GM06990 (cell line): ENCODE results near the gene CARD11.

Source experiments
- DNase-seq: peaks from one replicate; pipeline ENCODE4 v3.0.0-alpha.2; 2011; ENCODE audit not compliant: insufficient read length; ENCODE audit errors: extremely low read depth
- H3K27me3 ChIP-seq: replicated peaks from 2 replicates; pipeline ENCODE4 v1.6.0; 2011; ENCODE audit warnings: low read length; ENCODE audit not compliant: control insufficient read depth, insufficient read depth
- H3K36me3 ChIP-seq: 2 replicates; pipeline ENCODE4 v1.5.1; 2011; ENCODE audit warnings: low read length; ENCODE audit not compliant: control insufficient read depth, insufficient read depth
- H3K4me3 ChIP-seq: replicated peaks from 2 replicates; pipeline ENCODE4 v1.5.1; 2011; ENCODE audit warnings: low read depth, mild to moderate bottlenecking, control low read depth, low read length
- CTCF ChIP-seq: IDR thresholded peaks from 2 replicates; pipeline ENCODE4 v1.5.1; 2011; ENCODE audit warnings: low read length, control low read depth, mild to moderate bottlenecking, inconsistent platforms; ENCODE audit not compliant: insufficient read depth, poor library complexity, severe bottlenecking

Gene CARD11

GRCh38 chr7:2913760-2914387 lies 129.8 kb downstream of the CARD11 start:
- no peaks in the 10 kb centered on the region for H3K27me3 ChIP-seq
- no peak overlapping the region for H3K4me3 ChIP-seq
- no peak for TF ChIP-seq CTCF
- peaks cover 34% of the 10 kb centered on the region for H3K36me3 ChIP-seq
- DNase-seq, result no peak

- no peak for DNase-seq
- no peak overlapping the region for H3K4me3 ChIP-seq
- no peak for TF ChIP-seq CTCF
- no peaks in the 10 kb centered on the region for H3K27me3 ChIP-seq
- H3K36me3 ChIP-seq, result peaks cover 29% of the 10 kb centered on the region
These were observed 130.8 kb downstream of the CARD11 start for GRCh38 chr7:2912684-2913439.

GRCh38 chr7:2911466-2911865 lies 132.2 kb downstream of the CARD11 start:
- Histone ChIP-seq H3K27me3 (no peaks in the 10 kb centered on the region), H3K4me3 (no peak overlapping the region), H3K36me3 (peaks cover 27% of the 10 kb centered on the region)
- TF ChIP-seq CTCF, result no peak
- no peak for DNase-seq

- Histone ChIP-seq H3K27me3 (no peaks in the 10 kb centered on the region), H3K36me3 (peaks cover 21% of the 10 kb centered on the region), H3K4me3 (no peak overlapping the region)
- no peak for DNase-seq
- no peak for TF ChIP-seq CTCF
These were observed 134.1 kb downstream of the CARD11 start for GRCh38 chr7:2909471-2910039.

- no peak for DNase-seq
- Histone ChIP-seq H3K27me3 (no peaks in the 10 kb centered on the region), H3K4me3 (no peak overlapping the region), H3K36me3 (peaks cover 21% of the 10 kb centered on the region)
- TF ChIP-seq CTCF, result no peak
These were observed 134.6 kb downstream of the CARD11 start for GRCh38 chr7:2909043-2909442.
